Upper lobe of right lung (tissue), 1 donor: ENCODE measurements around the gene DOCK6. TPM values are rescaled to one million over a fixed set of nuclear protein-coding genes. Genes with fewer than 3 reads are reported as not detected.

Source experiments
- ATAC-seq: fragments of 200-7000 bp; cut with Tn5 transposase; one replicate; pipeline ENCODE4 v1.9.1; 2020; ENCODE audit warnings: mild to moderate bottlenecking, moderate library complexity
- DNase-seq: peaks from one replicate; pipeline ENCODE4 v3.0.0-alpha.2; 2020
- H3K27ac ChIP-seq: fragments of 200-600 bp; one replicate; pipeline ENCODE4 v1.8.0; 2022
- H3K27me3 ChIP-seq: fragments of 200-600 bp; one replicate; pipeline ENCODE4 v1.8.0; 2022; ENCODE audit warnings: mild to moderate bottlenecking
- H3K36me3 ChIP-seq: fragments of 200-600 bp; one replicate; pipeline ENCODE4 v1.8.0; 2022
- H3K4me1 ChIP-seq: fragments of 200-600 bp; one replicate; pipeline ENCODE4 v1.8.0; 2022
- H3K4me3 ChIP-seq: fragments of 200-600 bp; one replicate; pipeline ENCODE4 v1.8.0; 2022; ENCODE audit warnings: mild to moderate bottlenecking
- H3K9me3 ChIP-seq: fragments of 200-600 bp; one replicate; pipeline ENCODE4 v1.8.0; 2022
- intact Hi-C: fragments of 100-400 bp; cut with DNase I; formaldehyde crosslinking; loops from one replicate; pipeline ENCODE4 v1.11.0; 2022
- total RNA-seq: library from RNA; stranded (reverse); fragmentation: NEBNext Ultra II Directional; extraction: Animal tissue kit (Norgen Biotek cat#: 25700); gene quantifications from one replicate; pipeline ENCODE4 v1.2.1, GENCODE V29; 2021
- TF ChIP-seq, protein P1 (sequence below): fragments of 200-600 bp; IDR thresholded peaks from one replicate; pipeline ENCODE4 v1.8.0; 2022; ENCODE audit warnings: antibody characterized with exemption
- donor health status: DM: no; HTN: yes; CAD: no; lungs with severe emphysema.

Gene DOCK6
- total RNA-seq, 1 donor from 2014 or later: 138 TPM

DNA sequence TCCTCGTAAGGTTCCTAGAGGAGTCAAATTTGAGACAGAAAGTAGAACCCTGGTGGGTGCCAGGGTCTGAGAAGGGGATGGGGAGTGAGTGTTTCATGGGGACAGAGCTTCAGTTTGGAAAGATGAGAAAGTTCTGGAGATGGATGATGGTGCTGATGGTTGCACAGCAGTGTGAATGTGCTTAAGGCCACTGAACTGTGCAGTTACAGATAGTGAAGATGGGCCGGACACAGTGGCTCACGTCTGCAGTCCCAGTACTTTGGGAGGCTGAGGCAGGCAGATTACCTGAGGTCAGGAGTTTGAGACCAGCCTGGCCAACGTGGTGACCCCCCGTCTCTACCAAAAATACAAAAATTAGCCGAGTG is 107.7 kb downstream of the DOCK6 start:
- TF ChIP-seq, protein P1, sequence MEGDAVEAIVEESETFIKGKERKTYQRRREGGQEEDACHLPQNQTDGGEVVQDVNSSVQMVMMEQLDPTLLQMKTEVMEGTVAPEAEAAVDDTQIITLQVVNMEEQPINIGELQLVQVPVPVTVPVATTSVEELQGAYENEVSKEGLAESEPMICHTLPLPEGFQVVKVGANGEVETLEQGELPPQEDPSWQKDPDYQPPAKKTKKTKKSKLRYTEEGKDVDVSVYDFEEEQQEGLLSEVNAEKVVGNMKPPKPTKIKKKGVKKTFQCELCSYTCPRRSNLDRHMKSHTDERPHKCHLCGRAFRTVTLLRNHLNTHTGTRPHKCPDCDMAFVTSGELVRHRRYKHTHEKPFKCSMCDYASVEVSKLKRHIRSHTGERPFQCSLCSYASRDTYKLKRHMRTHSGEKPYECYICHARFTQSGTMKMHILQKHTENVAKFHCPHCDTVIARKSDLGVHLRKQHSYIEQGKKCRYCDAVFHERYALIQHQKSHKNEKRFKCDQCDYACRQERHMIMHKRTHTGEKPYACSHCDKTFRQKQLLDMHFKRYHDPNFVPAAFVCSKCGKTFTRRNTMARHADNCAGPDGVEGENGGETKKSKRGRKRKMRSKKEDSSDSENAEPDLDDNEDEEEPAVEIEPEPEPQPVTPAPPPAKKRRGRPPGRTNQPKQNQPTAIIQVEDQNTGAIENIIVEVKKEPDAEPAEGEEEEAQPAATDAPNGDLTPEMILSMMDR: no peak
- Histone ChIP-seq H3K4me3 (no peak overlapping the region), H3K9me3 (no peaks in the 10 kb centered on the region), H3K4me1 (peaks cover 48% of the 10 kb centered on the region), H3K27me3 (no peaks in the 10 kb centered on the region), H3K36me3 (no peaks in the 10 kb centered on the region), H3K27ac (no peak overlapping the region)
- no peak for ATAC-seq
- no peak for DNase-seq
- intact Hi-C loops: no loop called here

DNA sequence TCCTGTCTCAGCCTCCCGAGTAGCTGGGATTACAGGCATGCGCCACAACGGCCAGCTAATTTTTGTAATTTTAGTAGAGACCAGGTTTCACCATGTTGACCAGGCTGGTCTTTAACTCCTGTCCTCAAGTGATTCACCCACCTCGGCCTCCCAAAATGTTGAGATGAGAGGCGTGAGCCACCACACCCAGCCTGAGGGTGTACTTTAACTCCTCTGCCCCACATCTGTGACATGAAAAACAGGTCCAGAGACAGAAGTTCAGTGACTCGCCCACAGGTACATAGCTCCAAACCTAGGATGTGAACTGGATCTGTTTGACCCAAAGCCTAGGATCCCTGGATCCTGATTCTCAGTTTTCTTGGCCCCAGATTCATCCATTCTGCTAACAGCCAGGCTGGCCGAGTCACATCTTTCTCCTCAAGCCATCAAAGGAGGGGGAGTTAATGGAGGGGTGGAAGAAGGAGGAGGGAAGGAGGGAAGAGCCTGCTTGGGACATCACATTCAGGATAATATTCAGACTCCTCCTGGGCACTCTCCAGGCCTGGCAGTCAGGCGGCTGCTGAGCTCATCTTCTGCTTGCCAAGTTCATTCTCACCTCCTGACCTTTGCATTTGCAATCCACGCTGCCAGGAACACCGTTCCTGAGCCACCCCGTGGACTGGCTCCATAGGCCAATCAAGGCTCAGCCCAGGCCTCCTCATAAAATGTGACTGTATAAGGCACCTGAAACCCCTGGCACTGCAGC is 109.8 kb downstream of the DOCK6 start:
- intact Hi-C loops: no loop called here
- ATAC-seq (peak; percentile 39), DNase-seq (no peak)
- H3K27ac ChIP-seq: peak overlapping the region; percentile 43
- H3K9me3 ChIP-seq: no peaks in the 10 kb centered on the region
- H3K36me3 ChIP-seq: no peaks in the 10 kb centered on the region
- H3K4me1 ChIP-seq: peaks cover 27% of the 10 kb centered on the region
- no peaks in the 10 kb centered on the region for H3K27me3 ChIP-seq
- TF ChIP-seq, protein P1: no peak
- no peak overlapping the region for H3K4me3 ChIP-seq

DNA sequence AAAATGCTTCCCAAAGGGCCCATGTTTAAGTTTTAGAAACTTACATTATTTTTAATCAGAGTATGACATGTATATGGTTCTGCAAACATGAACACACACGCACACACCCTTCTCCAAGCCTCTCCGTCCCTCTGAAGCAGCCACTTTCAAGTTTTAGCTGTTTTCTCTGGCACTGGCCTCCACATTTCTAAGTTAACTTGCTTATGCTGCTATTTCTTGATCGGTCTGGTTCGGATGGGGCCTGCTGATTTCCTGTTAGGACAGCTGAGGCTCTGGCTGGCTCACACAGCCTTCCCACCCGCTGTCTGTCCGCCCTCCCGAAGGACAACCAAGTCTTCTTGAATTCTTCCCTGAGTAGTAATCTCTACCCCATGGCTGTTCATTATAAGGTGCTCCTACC is 111.1 kb downstream of the DOCK6 start:
- Histone ChIP-seq H3K27ac (peak overlapping the region; percentile 43), H3K4me3 (no peak overlapping the region), H3K27me3 (no peaks in the 10 kb centered on the region), H3K4me1 (peaks cover 21% of the 10 kb centered on the region), H3K9me3 (no peaks in the 10 kb centered on the region), H3K36me3 (no peaks in the 10 kb centered on the region)
- intact Hi-C loops: no loop called here
- DNase-seq: no peak
- TF ChIP-seq, protein P1: no peak
- no peak for ATAC-seq

Other genes with a start within 250 kb of the DOCK6 start
- gene LDLR, start 173.1 kb downstream of the DOCK6 start, total RNA-seq: 242 TPM
- 1.1 TPM for gene SPC24, start 106.7 kb downstream of the DOCK6 start, total RNA-seq
- gene KANK2, start 65.0 kb downstream of the DOCK6 start, total RNA-seq: 268 TPM
- gene ANGPTL8, start 22.9 kb downstream of the DOCK6 start, total RNA-seq: not detected
- not detected for gene TSPAN16, start 33.6 kb upstream of the DOCK6 start, total RNA-seq
- 52.7 TPM for gene RAB3D, start 77.1 kb upstream of the DOCK6 start, total RNA-seq
- gene TMEM205, start 83.7 kb upstream of the DOCK6 start, total RNA-seq: 74.6 TPM
- gene CCDC159, start 84.0 kb upstream of the DOCK6 start, total RNA-seq: 39.4 TPM
- gene PLPPR2, start 92.9 kb upstream of the DOCK6 start, total RNA-seq: 26.5 TPM
- 3.2 TPM for gene SWSAP1, start 112.1 kb upstream of the DOCK6 start, total RNA-seq
- 20.4 TPM for gene EPOR, start 121.8 kb upstream of the DOCK6 start, total RNA-seq
- 54.6 TPM for gene RGL3, start 156.8 kb upstream of the DOCK6 start, total RNA-seq
- 0.49 TPM for gene ODAD3, start 172.6 kb upstream of the DOCK6 start, total RNA-seq
- gene PRKCSH, start 173.1 kb upstream of the DOCK6 start, total RNA-seq: 293 TPM
- not detected for gene ELAVL3, start 218.5 kb upstream of the DOCK6 start, total RNA-seq
- gene ZNF653, start 243.3 kb upstream of the DOCK6 start, total RNA-seq: 10.7 TPM